H1 (cell line): ENCODE measurements around the gene MYPN.
"Not testable (repeated sequence)": the region's sequence is repeated elsewhere in the genome, so short reads cannot be mapped to it uniquely, and the experiment has no call there.

Experiments
- POLR2A ChIP-seq, 2 experiments: IDR thresholded peaks; 1 replicate in 1 of 2; 2 replicates in 1 of 2; pipeline ENCODE4 v1.6.1; 2011; ENCODE audit warnings: low read depth in 2 of 2, low read length in 2 of 2, mild to moderate bottlenecking in 2 of 2; ENCODE audit errors: control extremely low read depth in 1 of 2
- RAD21 ChIP-seq, 2 experiments: IDR thresholded peaks in 1 of 2; conservative IDR thresholded peaks in 1 of 2; 2 replicates each; pipeline ENCODE4 v1.6.1; 2011; ENCODE audit warnings: low read depth in 2 of 2, low read length in 2 of 2, improper control_type of control experiment in 1 of 2, inconsistent platforms in 1 of 2, mild to moderate bottlenecking in 1 of 2, moderate library complexity in 1 of 2
- SIN3A ChIP-seq, 2 experiments: IDR thresholded peaks in 1 of 2; conservative IDR thresholded peaks in 1 of 2; 2 replicates each; pipeline ENCODE4 v1.6.1; 2011 to 2012; ENCODE audit warnings: low read length in 2 of 2, improper control_type of control experiment in 1 of 2, low read depth in 1 of 2, mild to moderate bottlenecking in 1 of 2
- YY1 ChIP-seq: IDR thresholded peaks from 2 replicates; pipeline ENCODE4 v1.6.1; 2011; ENCODE audit warnings: low read depth, mild to moderate bottlenecking, low read length
- TF ChIP-seq, protein P1 (sequence below), 3 experiments: IDR thresholded peaks; 1 replicate in 2 of 3; 2 replicates in 1 of 3; pipeline versions ENCODE4 v1.5.1 to v1.6.1; 2011; ENCODE audit warnings: low read length in 3 of 3, mild to moderate bottlenecking in 3 of 3, inconsistent platforms in 2 of 3, low read depth in 1 of 3, moderate library complexity in 1 of 3; ENCODE audit not compliant: insufficient read depth in 1 of 3; ENCODE audit errors: control extremely low read depth in 1 of 3
- TF ChIP-seq, protein P2 (sequence below): IDR thresholded peaks from 2 replicates; pipeline ENCODE4 v1.6.1; 2011; ENCODE audit warnings: low read depth, mild to moderate bottlenecking, low read length; ENCODE audit not compliant: insufficient read depth

DNA sequence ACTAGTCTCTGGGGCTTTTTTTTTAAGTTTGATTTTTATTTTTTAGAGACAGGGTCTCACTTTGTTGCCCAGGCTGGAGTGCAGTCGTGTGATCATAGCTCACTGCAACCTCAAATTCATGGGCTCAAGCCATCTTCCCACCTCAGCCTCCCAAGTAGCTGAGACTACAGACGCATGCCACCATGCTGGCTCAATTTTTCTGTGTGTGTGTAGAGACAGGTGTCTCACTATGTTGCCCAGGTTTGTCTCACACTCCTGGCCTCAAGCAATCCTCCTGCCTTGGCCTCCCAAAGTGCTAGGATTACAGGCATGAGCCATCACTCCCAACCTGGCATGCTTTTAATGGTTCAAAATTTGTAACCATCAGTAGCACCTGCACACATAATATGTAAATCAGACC, 86.5 kb downstream of the MYPN start:
- TF ChIP-seq RAD21 (IDR thresholded peaks at IDR 0.05 in 1 of 2, conservative IDR thresholded peaks at IDR 0.05 in 1 of 2; ENCODE audit: low read depth in 2 of 2, low read length in 2 of 2); YY1; POLR2A (IDR thresholded peaks at IDR 0.05; ENCODE audit: control extremely low read depth in 1 of 2, low read depth in 2 of 2, low read length in 2 of 2); SIN3A (conservative IDR thresholded peaks at IDR 0.05 in 1 of 2, IDR thresholded peaks at IDR 0.05 in 1 of 2; ENCODE audit: low read depth in 1 of 2, low read length in 2 of 2): not testable (repeated sequence)
- TF ChIP-seq, protein P1, sequence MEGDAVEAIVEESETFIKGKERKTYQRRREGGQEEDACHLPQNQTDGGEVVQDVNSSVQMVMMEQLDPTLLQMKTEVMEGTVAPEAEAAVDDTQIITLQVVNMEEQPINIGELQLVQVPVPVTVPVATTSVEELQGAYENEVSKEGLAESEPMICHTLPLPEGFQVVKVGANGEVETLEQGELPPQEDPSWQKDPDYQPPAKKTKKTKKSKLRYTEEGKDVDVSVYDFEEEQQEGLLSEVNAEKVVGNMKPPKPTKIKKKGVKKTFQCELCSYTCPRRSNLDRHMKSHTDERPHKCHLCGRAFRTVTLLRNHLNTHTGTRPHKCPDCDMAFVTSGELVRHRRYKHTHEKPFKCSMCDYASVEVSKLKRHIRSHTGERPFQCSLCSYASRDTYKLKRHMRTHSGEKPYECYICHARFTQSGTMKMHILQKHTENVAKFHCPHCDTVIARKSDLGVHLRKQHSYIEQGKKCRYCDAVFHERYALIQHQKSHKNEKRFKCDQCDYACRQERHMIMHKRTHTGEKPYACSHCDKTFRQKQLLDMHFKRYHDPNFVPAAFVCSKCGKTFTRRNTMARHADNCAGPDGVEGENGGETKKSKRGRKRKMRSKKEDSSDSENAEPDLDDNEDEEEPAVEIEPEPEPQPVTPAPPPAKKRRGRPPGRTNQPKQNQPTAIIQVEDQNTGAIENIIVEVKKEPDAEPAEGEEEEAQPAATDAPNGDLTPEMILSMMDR (IDR thresholded peaks at IDR 0.05; ENCODE audit: control extremely low read depth in 1 of 3, insufficient read depth in 1 of 3, low read depth in 1 of 3, low read length in 3 of 3), result not testable (repeated sequence)
- TF ChIP-seq, protein P2, sequence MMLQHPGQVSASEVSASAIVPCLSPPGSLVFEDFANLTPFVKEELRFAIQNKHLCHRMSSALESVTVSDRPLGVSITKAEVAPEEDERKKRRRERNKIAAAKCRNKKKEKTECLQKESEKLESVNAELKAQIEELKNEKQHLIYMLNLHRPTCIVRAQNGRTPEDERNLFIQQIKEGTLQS, result not testable (repeated sequence)
